GM19099 (cell line): ENCODE measurements around the gene DDR1.

Source experiments
- POLR2A ChIP-seq: IDR thresholded peaks from 3 replicates; pipeline ENCODE4 v1.6.1; 2011; ENCODE audit warnings: low read depth; ENCODE audit not compliant: insufficient read length; ENCODE audit errors: extremely low read depth

Gene DDR1

DNA sequence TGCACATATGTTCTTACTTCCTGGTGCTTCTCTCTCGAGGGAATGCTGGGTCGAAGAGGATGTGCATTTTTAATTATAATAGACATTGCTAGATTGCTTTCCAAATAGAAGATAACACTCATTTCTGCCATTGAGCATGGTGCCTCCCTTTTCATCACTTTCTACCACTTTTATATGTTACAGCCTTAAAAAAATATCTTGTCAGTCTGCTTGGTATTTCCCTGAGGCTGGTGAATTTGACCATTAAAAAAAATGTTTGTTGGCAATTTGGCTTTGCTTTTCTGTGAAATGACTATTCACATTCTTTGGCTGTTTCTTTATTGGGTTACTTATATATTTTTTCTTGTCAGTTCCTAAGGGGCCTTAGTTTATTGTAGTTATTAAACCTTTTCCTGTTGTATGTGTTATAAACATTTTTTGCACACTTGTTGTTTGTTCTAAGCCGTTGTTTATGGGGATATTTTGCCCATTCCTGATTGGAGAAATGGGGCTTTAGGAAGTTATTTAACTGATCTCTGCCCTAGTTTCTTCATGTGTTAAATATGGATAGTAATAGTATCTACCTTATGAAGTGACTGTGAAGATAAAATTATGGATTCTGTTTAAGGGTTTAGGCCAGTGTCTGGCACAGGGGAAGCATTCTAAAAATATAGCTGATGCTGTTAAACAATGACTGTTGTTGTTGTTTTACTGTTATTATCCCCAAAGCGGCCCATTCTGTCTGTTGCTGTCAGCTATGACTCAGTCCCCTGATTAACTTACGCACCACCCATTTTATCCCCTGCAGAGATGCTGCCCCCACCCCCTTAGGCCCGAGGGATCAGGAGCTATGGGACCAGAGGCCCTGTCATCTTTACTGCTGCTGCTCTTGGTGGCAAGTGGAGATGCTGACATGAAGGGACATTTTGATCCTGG lies 3.8 kb downstream of the DDR1 start:
- no peak for TF ChIP-seq POLR2A

DNA sequence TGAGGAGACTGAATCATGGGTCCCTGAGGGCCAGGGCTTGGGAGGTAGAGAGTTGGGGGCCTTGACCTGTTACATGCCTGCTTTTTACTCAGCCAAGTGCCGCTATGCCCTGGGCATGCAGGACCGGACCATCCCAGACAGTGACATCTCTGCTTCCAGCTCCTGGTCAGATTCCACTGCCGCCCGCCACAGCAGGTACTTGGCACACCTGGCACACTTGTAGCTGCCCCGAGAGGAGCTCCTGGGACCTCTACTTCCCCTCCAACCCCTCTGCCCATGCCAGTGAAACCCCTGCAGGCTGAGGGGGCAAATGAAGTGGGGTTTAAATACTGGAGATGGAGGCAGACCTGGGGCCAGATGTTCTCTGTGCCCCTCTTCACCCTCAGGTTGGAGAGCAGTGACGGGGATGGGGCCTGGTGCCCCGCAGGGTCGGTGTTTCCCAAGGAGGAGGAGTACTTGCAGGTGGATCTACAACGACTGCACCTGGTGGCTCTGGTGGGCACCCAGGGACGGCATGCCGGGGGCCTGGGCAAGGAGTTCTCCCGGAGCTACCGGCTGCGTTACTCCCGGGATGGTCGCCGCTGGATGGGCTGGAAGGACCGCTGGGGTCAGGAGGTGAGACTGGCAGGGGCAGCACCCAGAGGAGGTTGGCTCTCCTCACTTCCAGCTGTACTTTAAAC lies 4.6 kb downstream of the DDR1 start:
- TF ChIP-seq POLR2A = no peak

DNA sequence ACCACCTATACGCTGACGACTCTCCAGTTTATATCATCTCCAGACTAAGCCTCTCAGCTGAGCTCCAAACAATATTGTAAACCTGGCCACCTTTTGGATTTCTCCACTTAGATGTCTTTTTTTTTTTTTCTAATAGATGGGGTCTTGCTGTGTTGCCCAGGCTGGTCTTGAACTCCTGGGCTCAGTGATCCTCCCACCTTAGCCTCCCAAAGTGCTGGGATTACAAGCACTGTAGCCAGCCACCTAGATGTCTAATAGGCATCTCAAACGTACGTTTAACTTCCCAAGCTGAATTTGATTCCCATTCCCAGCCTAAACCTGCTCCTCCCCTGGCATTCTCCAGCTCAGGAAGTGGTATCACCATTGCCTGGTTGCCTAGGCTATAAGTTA lies 5.2 kb downstream of the DDR1 start:
- TF ChIP-seq POLR2A = no peak

DNA sequence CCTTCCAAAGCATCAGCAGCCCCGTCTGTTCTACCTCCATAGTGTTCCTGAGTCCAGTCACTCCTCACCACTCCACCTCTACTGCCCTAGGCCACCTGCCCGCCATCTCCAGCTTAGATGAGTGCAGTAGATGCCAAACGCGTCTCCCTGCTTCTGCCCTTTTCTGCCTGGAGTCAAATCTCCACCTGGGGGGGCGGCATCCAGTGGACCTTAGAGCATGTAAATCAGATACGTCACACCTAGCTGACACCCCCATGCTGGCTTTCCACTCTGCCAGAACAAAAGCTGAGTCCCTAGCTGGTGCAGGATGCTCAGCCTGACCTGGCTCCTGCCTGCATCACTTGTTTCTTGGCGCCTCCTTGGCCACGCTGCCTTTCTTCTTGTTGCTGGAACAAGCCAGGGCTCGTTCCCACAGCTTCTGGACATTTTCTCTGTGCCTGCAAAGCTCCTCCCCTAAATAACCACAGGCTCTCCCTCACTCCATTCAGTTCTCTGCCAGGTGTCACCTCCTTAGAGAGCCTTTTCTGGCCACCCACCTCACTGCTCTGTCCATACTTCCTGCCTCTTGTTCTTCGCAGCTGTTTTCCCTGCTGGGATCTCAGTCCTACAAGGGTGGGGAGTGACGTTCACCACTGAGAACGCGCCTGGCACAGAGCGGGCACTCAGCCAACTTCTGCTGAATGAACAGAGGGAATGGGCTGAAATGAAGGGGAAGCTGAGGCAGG lies 5.8 kb downstream of the DDR1 start:
- TF ChIP-seq POLR2A = no peak

DNA sequence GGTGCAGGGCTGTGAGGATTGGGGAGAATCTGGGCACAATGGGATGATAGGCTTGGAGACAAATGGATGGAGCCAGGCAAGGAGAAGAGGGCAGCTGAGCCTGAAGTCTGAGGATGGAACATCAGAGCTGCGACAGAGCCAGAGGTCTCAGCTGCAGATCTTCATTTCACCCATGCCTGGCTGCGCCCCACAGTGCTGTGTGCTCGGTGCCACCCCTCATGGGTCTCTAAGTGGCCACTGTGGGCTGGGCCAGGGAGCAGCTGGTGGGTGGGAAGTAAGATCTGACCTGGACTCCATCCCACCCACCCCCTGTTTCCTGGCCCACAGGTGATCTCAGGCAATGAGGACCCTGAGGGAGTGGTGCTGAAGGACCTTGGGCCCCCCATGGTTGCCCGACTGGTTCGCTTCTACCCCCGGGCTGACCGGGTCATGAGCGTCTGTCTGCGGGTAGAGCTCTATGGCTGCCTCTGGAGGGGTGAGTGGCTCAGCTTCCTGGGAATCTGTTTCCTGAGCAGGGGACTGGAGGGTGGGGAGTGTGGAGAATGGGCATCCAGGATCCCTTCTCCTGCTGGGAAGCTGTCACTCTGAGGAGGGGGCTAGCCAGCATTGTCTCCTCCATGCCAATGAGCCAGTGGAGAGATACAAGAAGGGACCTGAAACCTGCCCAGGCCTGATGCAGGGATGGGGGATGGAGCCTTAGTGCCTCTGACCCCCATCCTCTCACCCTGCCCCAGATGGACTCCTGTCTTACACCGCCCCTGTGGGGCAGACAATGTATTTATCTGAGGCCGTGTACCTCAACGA lies 6.5 kb downstream of the DDR1 start:
- TF ChIP-seq POLR2A = no peak

DNA sequence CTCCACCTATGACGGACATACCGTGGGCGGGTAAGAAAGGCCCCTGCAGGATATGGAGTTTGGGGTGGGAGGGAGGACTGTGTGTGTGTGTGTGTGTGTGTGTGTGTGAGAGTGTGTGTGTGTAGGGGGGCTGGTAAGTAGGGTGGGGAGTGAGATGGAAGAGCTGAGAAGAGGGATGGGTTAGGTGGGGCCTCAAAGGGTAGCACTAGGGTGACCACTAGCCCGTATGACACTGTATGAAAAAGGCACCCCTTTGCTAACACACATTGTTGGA lies 7.1 kb downstream of the DDR1 start:
- TF ChIP-seq POLR2A = no peak

DNA sequence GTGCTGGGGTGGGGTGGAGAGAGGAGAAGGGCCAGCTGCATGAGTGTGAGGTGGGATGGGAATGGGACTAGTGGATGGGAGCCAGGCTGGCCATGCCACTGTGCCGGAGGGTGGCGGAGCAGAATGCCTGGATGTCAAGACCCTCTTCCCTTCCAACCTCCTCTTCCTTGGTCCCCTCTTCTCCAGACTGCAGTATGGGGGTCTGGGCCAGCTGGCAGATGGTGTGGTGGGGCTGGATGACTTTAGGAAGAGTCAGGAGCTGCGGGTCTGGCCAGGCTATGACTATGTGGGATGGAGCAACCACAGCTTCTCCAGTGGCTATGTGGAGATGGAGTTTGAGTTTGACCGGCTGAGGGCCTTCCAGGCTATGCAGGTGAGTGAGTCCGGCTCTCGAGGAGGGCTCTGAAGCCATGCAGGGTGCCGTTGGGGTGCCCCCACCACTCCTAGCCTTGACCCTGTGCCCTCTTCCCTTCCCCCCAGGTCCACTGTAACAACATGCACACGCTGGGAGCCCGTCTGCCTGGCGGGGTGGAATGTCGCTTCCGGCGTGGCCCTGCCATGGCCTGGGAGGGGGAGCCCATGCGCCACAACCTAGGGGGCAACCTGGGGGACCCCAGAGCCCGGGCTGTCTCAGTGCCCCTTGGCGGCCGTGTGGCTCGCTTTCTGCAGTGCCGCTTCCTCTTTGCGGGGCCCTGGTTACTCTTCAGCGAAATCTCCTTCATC lies 7.7 kb downstream of the DDR1 start:
- no peak for TF ChIP-seq POLR2A

DNA sequence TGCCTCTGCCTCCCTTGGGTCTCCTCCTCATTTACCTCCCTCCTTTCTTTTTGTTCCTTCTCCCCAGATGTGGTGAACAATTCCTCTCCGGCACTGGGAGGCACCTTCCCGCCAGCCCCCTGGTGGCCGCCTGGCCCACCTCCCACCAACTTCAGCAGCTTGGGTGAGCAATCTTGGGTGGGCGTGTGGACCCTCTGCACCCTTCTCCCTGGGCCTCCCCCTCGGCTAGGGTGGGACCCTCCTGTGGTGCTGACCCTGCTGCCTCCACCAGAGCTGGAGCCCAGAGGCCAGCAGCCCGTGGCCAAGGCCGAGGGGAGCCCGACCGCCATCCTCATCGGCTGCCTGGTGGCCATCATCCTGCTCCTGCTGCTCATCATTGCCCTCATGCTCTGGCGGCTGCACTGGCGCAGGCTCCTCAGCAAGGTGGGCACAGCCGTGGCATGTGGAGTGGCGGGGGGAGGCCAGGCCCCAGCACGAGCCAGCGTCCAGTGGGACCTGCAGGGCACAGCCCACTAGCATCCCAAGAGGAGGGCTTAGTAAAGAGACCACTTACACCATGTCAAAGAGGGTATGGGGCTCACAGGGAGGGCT lies 8.8 kb downstream of the DDR1 start:
- TF ChIP-seq POLR2A = no peak

DNA sequence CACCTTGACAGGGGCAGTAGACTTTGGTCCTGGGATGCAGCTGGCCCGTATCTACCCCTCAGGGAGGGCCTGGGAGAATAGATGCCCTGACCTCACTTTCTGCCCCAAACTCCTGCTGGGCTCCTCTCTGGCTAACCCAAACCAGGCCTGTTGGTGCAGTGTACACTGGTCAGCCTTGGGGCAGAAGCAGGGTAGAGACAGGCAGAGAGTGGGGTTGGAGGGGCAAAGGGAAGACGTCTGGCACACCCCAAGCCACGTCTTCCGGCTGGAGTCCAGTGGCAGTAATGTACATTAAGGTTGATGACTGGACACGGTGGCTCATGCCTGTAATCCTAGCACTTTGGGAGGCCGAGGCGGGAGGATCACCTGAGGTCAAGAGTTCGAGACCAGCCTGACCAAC lies 9.3 kb downstream of the DDR1 start:
- TF ChIP-seq POLR2A = no peak

DNA sequence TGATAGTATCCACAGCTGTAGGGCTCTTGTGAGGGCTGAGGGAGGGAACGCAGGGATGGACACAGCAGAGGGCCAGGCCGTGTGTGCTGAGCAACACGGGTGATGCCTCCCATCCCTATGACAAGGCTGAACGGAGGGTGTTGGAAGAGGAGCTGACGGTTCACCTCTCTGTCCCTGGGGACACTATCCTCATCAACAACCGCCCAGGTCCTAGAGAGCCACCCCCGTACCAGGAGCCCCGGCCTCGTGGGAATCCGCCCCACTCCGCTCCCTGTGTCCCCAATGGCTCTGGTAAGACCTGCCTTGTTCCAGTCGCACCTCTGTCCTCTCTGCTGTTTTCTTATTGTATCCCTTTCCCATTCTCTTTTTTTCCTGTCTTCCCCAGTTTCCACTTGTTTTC lies 10.1 kb downstream of the DDR1 start:
- TF ChIP-seq POLR2A = no peak

DNA sequence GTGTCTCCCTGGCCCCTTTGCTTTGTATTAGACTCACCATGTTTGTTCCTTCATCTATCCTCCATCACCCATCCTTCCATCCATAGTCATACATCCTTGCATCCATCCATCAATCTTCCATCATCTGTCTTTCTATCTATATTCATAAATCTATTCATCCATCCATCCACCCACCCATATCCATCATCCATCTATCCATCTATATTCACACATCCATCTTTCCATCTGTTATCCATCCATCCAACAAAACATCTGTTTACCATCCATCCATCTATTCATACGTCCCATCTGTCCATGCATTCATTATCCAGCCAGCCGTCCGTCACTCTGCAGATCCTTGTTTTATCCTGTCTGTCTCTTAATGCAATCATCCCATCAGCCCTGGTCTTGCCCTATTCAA lies 10.6 kb downstream of the DDR1 start:
- no peak for TF ChIP-seq POLR2A

DNA sequence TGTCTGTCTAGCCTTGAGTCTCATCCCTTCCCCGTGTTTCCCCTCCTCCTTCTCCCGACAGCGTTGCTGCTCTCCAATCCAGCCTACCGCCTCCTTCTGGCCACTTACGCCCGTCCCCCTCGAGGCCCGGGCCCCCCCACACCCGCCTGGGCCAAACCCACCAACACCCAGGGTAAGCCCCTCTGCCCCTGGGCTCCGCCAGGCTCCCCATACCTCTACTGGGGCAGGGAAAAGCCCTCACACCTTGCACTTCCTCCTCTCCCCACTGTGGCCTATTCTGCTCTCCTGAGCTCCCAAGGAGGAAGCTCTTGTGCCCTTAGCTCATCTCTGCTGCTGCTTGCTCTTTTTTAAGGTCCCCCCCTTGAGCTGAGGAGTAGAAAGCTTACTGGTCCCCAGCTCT lies 11.0 kb downstream of the DDR1 start:
- no peak for TF ChIP-seq POLR2A

DNA sequence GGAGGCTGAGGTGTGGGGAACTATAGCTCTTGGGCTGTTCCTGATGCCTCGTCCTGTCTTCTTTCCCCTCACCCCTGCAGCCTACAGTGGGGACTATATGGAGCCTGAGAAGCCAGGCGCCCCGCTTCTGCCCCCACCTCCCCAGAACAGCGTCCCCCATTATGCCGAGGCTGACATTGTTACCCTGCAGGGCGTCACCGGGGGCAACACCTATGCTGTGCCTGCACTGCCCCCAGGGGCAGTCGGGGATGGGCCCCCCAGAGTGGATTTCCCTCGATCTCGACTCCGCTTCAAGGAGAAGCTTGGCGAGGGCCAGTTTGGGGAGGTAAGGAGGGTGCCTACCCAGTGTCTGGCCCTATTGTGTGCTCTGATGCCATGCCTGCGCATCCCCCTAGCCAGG lies 12.2 kb downstream of the DDR1 start:
- TF ChIP-seq POLR2A = no peak

DNA sequence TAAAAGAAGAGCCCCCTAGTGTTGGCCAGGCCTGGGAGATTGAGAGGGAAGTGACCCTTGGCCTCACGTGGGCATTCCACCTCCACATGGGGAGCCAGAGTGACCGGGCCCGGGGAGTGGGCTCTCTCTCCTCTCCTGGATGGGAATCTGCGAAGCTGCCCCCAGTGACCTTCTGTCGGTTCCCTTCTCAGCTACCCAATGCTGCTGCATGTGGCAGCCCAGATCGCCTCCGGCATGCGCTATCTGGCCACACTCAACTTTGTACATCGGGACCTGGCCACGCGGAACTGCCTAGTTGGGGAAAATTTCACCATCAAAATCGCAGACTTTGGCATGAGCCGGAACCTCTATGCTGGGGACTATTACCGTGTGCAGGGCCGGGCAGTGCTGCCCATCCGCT lies 13.6 kb downstream of the DDR1 start:
- no peak for TF ChIP-seq POLR2A
